OCI-LY7 (cell line): ENCODE measurements around the gene LRRC28.

Experiments used
- CTCF ChIP-seq: fragments of 200-600 bp; sonication (generic); conservative IDR thresholded peaks from 2 replicates; pipeline ENCODE4 v1.5.1; 2014; ENCODE audit warnings: mild to moderate bottlenecking, antibody characterized with exemption, low read length, moderate library complexity, mixed read lengths
- EZH2phosphoT487 ChIP-seq: fragments of 200-600 bp; sonication (generic); IDR thresholded peaks from 2 replicates; pipeline ENCODE4 v1.6.1; 2018; ENCODE audit warnings: low read depth, borderline replicate concordance, mild to moderate bottlenecking, mixed run types, antibody characterized with exemption, low read length, moderate library complexity, mixed read lengths

- TF ChIP-seq CTCF (no peak), EZH2phosphoT487 (no peak)
Measured at GRCh38 chr15:99232740-99233139, 18.5 kb upstream of the LRRC28 start.
